Right ventricle myocardium inferior (tissue), 1 donor: Measurements from ENCODE around the gene KCNQ1OT1. TPM values are rescaled to one million over a fixed set of nuclear protein-coding genes. Genes with fewer than 3 reads are reported as not detected.

Experiments
- ATAC-seq: fragments of 200-7000 bp; cut with Tn5 transposase; one replicate; pipeline ENCODE4 v1.9.1; 2020; ENCODE audit warnings: mild to moderate bottlenecking, moderate library complexity
- DNase-seq: peaks from one replicate; pipeline ENCODE4 v3.0.0; 2021; ENCODE audit errors: missing footprints
- intact Hi-C: fragments of 100-400 bp; cut with DNase I; formaldehyde crosslinking; loops from one replicate; pipeline ENCODE4 v1.11.0; 2022
- total RNA-seq: library from RNA; stranded (reverse); fragmentation: NEBNext Ultra II Directional; extraction: Animal tissue kit (Norgen Biotek cat#: 25700); gene quantifications from one replicate; pipeline ENCODE4 v1.2.1, GENCODE V29; 2021
- donor health status: DM: no; HTN: yes; CAD: no; lungs with severe emphysema.

KCNQ1OT1 gene
- total RNA-seq, 1 donor from 2014 or later, result 0.32 TPM

GRCh38 chr11:2593393-2593950, 106.3 kb downstream of the KCNQ1OT1 start:
- no peak for ATAC-seq
- intact Hi-C loops, result no loop called here
- DNase-seq, result no peak

GRCh38 chr11:2592559-2593392, 107.0 kb downstream of the KCNQ1OT1 start:
- intact Hi-C loops, result no loop called here

GRCh38 chr11:2591805-2592204, 108.0 kb downstream of the KCNQ1OT1 start:
- ATAC-seq (no peak), DNase-seq (no peak)
- intact Hi-C loops, result no loop called here

More at GRCh38 chr11:2592559-2593392, 107.0 kb downstream of the KCNQ1OT1 start:
- no peak for ATAC-seq
- DNase-seq, result peak; percentile 53

GRCh38 chr11:2590965-2591754, 108.6 kb downstream of the KCNQ1OT1 start:
- intact Hi-C loops, result no loop called here
- ATAC-seq, result no peak
- DNase-seq, result no peak

- no peak for DNase-seq
- ATAC-seq, result no peak
- intact Hi-C loops, result no loop called here
Observed at GRCh38 chr11:2590131-2590964, 109.4 kb downstream of the KCNQ1OT1 start.

GRCh38 chr11:2589538-2589934, 110.3 kb downstream of the KCNQ1OT1 start:
- ATAC-seq, result no peak
- intact Hi-C loops, result no loop called here

GRCh38 chr11:2588809-2589537, 110.8 kb downstream of the KCNQ1OT1 start:
- ATAC-seq, result no peak
- intact Hi-C loops, result no loop called here
- peak; percentile 56 for DNase-seq

More at GRCh38 chr11:2589538-2589934, 110.3 kb downstream of the KCNQ1OT1 start:
- peak; percentile 41 for DNase-seq

- intact Hi-C loops, result no loop called here
- peak; percentile 45 for DNase-seq
- no peak for ATAC-seq
Observed at GRCh38 chr11:2587976-2588748, 111.6 kb downstream of the KCNQ1OT1 start.

- ATAC-seq, result no peak
- peak; percentile 61 for DNase-seq
- intact Hi-C loops, result no loop called here
Observed at GRCh38 chr11:2587132-2587930, 112.5 kb downstream of the KCNQ1OT1 start.

- DNase-seq (peak; percentile 50), ATAC-seq (no peak)
- intact Hi-C loops, result no loop called here
Observed at GRCh38 chr11:2586793-2587131, 113.0 kb downstream of the KCNQ1OT1 start.

- intact Hi-C loops, result no loop called here
- ATAC-seq (no peak), DNase-seq (peak; percentile 48)
Observed at GRCh38 chr11:2586087-2586792, 113.6 kb downstream of the KCNQ1OT1 start.

- DNase-seq, result no peak
- intact Hi-C loops, result no loop called here
Observed at GRCh38 chr11:2585566-2586086, 114.2 kb downstream of the KCNQ1OT1 start.

GRCh38 chr11:2584812-2585565, 114.8 kb downstream of the KCNQ1OT1 start:
- intact Hi-C loops, result no loop called here
- DNase-seq (peak; percentile 42), ATAC-seq (no peak)

More at GRCh38 chr11:2585566-2586086, 114.2 kb downstream of the KCNQ1OT1 start:
- ATAC-seq, result no peak

GRCh38 chr11:2584434-2584811, 115.4 kb downstream of the KCNQ1OT1 start:
- intact Hi-C loops, result no loop called here
- no peak for DNase-seq

GRCh38 chr11:2583605-2583958, 116.2 kb downstream of the KCNQ1OT1 start:
- intact Hi-C loops, result no loop called here
- peak; percentile 41 for DNase-seq
- no peak for ATAC-seq

More at GRCh38 chr11:2584434-2584811, 115.4 kb downstream of the KCNQ1OT1 start:
- no peak for ATAC-seq
